SK-N-SH treated with all-trans-retinoic acid at 6 μM for 48 hours (cell line): ENCODE data around the gene TRIB2.

ENCODE experiments used
- ATAC-seq: fragments of 200-7000 bp; cut with Tn5 transposase; 3 replicates; pipeline ENCODE4 v1.9.1; 2020; ENCODE audit warnings: mild to moderate bottlenecking, moderate library complexity
- ARNTL ChIP-seq: fragments of 450-650 bp; formaldehyde crosslinking; IDR thresholded peaks from 2 replicates; pipeline ENCODE4 v1.5.0; 2020; ENCODE audit warnings: low read depth, mild to moderate bottlenecking, moderate library complexity, borderline replicate concordance
- BACH2 ChIP-seq: fragments of 250-450 bp; sonication (Bioruptor Pico); IDR thresholded peaks from 2 replicates; pipeline ENCODE4 v1.9.0; 2021; ENCODE audit warnings: mild to moderate bottlenecking, borderline replicate concordance
- CSDC2 ChIP-seq: fragments of 250-450 bp; sonication (Bioruptor Pico); IDR thresholded peaks from 2 replicates; pipeline ENCODE4 v1.5.0; 2020; ENCODE audit warnings: mild to moderate bottlenecking, moderate library complexity
- ESRRG ChIP-seq: fragments of 250-450 bp; sonication (Bioruptor Pico); IDR thresholded peaks from 2 replicates; pipeline ENCODE4 v1.6.1; 2021; ENCODE audit warnings: mild to moderate bottlenecking
- GLIS3 ChIP-seq: fragments of 250-450 bp; sonication (Bioruptor Pico); IDR thresholded peaks from 2 replicates; pipeline ENCODE4 v1.5.0; 2020; ENCODE audit warnings: mild to moderate bottlenecking, moderate library complexity
- ISL1 ChIP-seq: fragments of 250-450 bp; sonication (Bioruptor Pico); IDR thresholded peaks from 2 replicates; pipeline ENCODE4 v2.1.2; 2022; ENCODE audit warnings: mild to moderate bottlenecking, moderate library complexity
- OSR1 ChIP-seq: fragments of 250-450 bp; sonication (Bioruptor Pico); IDR thresholded peaks from 2 replicates; pipeline ENCODE4 v1.8.0; 2022; ENCODE audit warnings: moderate library complexity, mild to moderate bottlenecking, inconsistent platforms
- PPARA ChIP-seq: fragments of 250-450 bp; sonication (Bioruptor Pico); IDR thresholded peaks from 2 replicates; pipeline ENCODE4 v1.5.0; 2020; ENCODE audit warnings: mild to moderate bottlenecking, borderline replicate concordance
- RARB ChIP-seq: fragments of 250-450 bp; sonication (Bioruptor Pico); IDR thresholded peaks from 2 replicates; pipeline ENCODE4 v1.8.0; 2021; ENCODE audit warnings: mild to moderate bottlenecking, moderate library complexity
- SNAI2 ChIP-seq: fragments of 250-450 bp; sonication (Bioruptor Pico); IDR thresholded peaks from 2 replicates; pipeline ENCODE4 v1.5.0; 2020; ENCODE audit warnings: mild to moderate bottlenecking, moderate library complexity
- TCF4 ChIP-seq: fragments of 250-450 bp; sonication (Bioruptor Pico); IDR thresholded peaks from 2 replicates; pipeline ENCODE4 v1.8.0; 2021; ENCODE audit warnings: mild to moderate bottlenecking, moderate library complexity, borderline replicate concordance
- TOX ChIP-seq: fragments of 250-450 bp; sonication (Bioruptor Pico); IDR thresholded peaks from 2 replicates; pipeline ENCODE4 v1.8.0; 2021; ENCODE audit warnings: mild to moderate bottlenecking, moderate library complexity, borderline replicate concordance
- ZC3H10 ChIP-seq: fragments of 250-450 bp; sonication (Bioruptor Pico); IDR thresholded peaks from 2 replicates; pipeline ENCODE4 v1.5.1; 2021; ENCODE audit warnings: mild to moderate bottlenecking, moderate library complexity
- ZFP3 ChIP-seq: fragments of 250-450 bp; sonication (Bioruptor Pico); IDR thresholded peaks from 2 replicates; pipeline ENCODE4 v1.5.0; 2020; ENCODE audit warnings: mild to moderate bottlenecking, moderate library complexity
- ZFP30 ChIP-seq: fragments of 450-650 bp; formaldehyde crosslinking; IDR thresholded peaks from 2 replicates; pipeline ENCODE4 v1.5.0; 2022; ENCODE audit warnings: mild to moderate bottlenecking, moderate library complexity
- ZNF70 ChIP-seq: fragments of 450-650 bp; formaldehyde crosslinking; IDR thresholded peaks from 2 replicates; pipeline ENCODE4 v1.5.0; 2020; ENCODE audit warnings: mild to moderate bottlenecking, moderate library complexity
- ZNF8 ChIP-seq: fragments of 450-650 bp; formaldehyde crosslinking; IDR thresholded peaks from 2 replicates; pipeline ENCODE4 v1.5.0; 2020; ENCODE audit warnings: mild to moderate bottlenecking, moderate library complexity
- TF ChIP-seq, protein P1 (sequence below): fragments of 250-450 bp; sonication (Bioruptor Pico); IDR thresholded peaks from 2 replicates; pipeline ENCODE4 v1.8.0; 2021; ENCODE audit warnings: low read depth, mild to moderate bottlenecking, moderate library complexity, borderline replicate concordance
- TF ChIP-seq, protein P2 (sequence below): fragments of 250-450 bp; sonication (Bioruptor Pico); IDR thresholded peaks from 2 replicates; pipeline ENCODE4 v1.5.1; 2020; ENCODE audit warnings: low read depth, mild to moderate bottlenecking, moderate library complexity
- TF ChIP-seq, protein P3 (sequence below): fragments of 250-450 bp; sonication (Bioruptor Pico); IDR thresholded peaks from 2 replicates; pipeline ENCODE4 v1.5.0; 2020; ENCODE audit warnings: mild to moderate bottlenecking, moderate library complexity
- TF ChIP-seq, protein P4 (sequence below): fragments of 250-450 bp; sonication (Bioruptor Pico); IDR thresholded peaks from 2 replicates; pipeline ENCODE4 v1.8.0; 2020; ENCODE audit warnings: mild to moderate bottlenecking, moderate library complexity, borderline replicate concordance

TRIB2 gene

DNA sequence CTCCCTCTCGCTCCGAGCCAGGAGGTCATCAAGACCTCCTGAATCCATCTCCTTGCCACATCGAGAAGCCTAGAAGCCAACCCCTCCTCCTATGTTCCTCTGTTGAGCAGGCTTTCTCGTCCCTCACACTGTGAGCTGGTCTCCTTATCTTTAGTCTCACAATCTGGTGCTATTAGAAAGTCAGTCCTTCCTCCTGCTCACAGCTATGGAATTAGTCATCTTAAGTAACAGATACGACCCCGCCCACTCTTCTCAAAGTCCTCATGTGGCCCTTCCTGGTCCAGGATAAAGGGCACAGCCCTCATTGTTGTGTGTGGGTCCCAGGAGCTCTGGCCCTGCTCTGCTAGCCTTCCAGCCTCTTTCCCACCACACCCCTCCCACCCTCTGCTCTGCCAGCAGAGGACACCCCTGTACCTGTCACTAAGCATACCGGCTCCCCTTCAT, 41.4 kb upstream of the TRIB2 start:
- TF ChIP-seq, protein P1, sequence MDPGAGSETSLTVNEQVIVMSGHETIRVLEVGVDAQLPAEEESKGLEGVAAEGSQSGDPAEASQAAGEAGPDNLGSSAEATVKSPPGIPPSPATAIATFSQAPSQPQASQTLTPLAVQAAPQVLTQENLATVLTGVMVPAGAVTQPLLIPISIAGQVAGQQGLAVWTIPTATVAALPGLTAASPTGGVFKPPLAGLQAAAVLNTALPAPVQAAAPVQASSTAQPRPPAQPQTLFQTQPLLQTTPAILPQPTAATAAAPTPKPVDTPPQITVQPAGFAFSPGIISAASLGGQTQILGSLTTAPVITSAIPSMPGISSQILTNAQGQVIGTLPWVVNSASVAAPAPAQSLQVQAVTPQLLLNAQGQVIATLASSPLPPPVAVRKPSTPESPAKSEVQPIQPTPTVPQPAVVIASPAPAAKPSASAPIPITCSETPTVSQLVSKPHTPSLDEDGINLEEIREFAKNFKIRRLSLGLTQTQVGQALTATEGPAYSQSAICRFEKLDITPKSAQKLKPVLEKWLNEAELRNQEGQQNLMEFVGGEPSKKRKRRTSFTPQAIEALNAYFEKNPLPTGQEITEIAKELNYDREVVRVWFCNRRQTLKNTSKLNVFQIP (CRISPR knock-in tag): no peak
- TF ChIP-seq SNAI2 (CRISPR knock-in tag): no peak
- no peak for TF ChIP-seq PPARA (CRISPR knock-in tag)
- TF ChIP-seq ISL1 (CRISPR knock-in tag): no peak
- no peak for TF ChIP-seq BACH2 (CRISPR knock-in tag)
- TF ChIP-seq ZFP3 (CRISPR knock-in tag): no peak
- TF ChIP-seq CSDC2 (CRISPR knock-in tag): no peak
- no peak for TF ChIP-seq ESRRG (CRISPR knock-in tag)
- TF ChIP-seq, protein P2, sequence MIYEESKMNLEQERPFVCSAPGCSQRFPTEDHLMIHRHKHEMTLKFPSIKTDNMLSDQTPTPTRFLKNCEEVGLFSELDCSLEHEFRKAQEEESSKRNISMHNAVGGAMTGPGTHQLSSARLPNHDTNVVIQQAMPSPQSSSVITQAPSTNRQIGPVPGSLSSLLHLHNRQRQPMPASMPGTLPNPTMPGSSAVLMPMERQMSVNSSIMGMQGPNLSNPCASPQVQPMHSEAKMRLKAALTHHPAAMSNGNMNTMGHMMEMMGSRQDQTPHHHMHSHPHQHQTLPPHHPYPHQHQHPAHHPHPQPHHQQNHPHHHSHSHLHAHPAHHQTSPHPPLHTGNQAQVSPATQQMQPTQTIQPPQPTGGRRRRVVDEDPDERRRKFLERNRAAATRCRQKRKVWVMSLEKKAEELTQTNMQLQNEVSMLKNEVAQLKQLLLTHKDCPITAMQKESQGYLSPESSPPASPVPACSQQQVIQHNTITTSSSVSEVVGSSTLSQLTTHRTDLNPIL: no peak
- ATAC-seq: no peak

DNA sequence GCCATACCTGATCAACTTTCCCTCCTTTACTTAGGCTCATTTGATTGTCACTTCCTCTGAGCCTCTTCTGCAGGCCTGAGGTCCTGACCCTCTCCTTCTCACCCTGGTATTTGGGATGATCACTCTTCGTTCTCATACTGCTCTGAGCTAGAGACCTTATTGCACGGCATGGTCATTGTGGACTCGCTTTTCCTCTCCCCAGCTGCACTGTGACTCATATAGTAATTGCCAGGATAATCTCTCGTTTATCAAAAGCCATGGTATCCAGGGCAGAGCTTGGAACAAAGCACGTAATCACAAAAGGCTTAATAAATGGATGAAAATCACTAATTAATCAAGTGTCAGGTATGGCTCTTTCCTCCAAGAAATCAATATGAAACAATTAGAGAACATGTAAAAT, 40.9 kb upstream of the TRIB2 start:
- TF ChIP-seq ZNF8 (CRISPR knock-in tag): no peak
- TF ChIP-seq, protein P3, sequence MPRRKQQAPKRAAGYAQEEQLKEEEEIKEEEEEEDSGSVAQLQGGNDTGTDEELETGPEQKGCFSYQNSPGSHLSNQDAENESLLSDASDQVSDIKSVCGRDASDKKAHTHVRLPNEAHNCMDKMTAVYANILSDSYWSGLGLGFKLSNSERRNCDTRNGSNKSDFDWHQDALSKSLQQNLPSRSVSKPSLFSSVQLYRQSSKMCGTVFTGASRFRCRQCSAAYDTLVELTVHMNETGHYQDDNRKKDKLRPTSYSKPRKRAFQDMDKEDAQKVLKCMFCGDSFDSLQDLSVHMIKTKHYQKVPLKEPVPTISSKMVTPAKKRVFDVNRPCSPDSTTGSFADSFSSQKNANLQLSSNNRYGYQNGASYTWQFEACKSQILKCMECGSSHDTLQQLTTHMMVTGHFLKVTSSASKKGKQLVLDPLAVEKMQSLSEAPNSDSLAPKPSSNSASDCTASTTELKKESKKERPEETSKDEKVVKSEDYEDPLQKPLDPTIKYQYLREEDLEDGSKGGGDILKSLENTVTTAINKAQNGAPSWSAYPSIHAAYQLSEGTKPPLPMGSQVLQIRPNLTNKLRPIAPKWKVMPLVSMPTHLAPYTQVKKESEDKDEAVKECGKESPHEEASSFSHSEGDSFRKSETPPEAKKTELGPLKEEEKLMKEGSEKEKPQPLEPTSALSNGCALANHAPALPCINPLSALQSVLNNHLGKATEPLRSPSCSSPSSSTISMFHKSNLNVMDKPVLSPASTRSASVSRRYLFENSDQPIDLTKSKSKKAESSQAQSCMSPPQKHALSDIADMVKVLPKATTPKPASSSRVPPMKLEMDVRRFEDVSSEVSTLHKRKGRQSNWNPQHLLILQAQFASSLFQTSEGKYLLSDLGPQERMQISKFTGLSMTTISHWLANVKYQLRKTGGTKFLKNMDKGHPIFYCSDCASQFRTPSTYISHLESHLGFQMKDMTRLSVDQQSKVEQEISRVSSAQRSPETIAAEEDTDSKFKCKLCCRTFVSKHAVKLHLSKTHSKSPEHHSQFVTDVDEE: no peak
- TF ChIP-seq, protein P1 (CRISPR knock-in tag): no peak
- TF ChIP-seq GLIS3: no peak
- TF ChIP-seq RARB (CRISPR knock-in tag): no peak
- no peak for TF ChIP-seq TOX (CRISPR knock-in tag)
- TF ChIP-seq OSR1: no peak
- TF ChIP-seq ZNF70 (CRISPR knock-in tag): no peak
- ATAC-seq: no peak

DNA sequence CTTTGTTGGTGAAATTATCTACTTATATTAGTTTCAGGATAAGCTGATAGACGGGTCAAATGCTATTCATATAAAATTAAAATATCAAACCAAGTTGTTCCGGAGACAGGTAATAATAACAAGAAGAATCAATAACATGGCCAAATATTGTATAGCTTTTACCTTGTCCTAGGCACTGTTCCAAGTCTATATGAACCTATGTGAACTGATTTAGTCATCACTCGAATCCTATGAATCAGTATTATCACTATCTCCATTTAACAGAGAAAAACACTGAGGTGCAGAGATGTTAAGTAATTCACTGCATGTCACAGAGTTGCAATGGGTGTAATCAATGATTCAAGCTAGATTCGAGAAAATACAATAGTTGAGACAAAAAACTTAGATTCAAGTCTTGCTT, 40.0 kb upstream of the TRIB2 start:
- no peak for TF ChIP-seq TOX (CRISPR knock-in tag)
- no peak for TF ChIP-seq ZFP30 (CRISPR knock-in tag)
- no peak for TF ChIP-seq ISL1 (CRISPR knock-in tag)
- TF ChIP-seq OSR1: no peak
- TF ChIP-seq BACH2 (CRISPR knock-in tag): no peak
- TF ChIP-seq ARNTL (CRISPR knock-in tag): no peak
- no peak for TF ChIP-seq RARB (CRISPR knock-in tag)
- no peak for TF ChIP-seq CSDC2 (CRISPR knock-in tag)
- TF ChIP-seq TCF4 (CRISPR knock-in tag): no peak
- ATAC-seq: no peak

DNA sequence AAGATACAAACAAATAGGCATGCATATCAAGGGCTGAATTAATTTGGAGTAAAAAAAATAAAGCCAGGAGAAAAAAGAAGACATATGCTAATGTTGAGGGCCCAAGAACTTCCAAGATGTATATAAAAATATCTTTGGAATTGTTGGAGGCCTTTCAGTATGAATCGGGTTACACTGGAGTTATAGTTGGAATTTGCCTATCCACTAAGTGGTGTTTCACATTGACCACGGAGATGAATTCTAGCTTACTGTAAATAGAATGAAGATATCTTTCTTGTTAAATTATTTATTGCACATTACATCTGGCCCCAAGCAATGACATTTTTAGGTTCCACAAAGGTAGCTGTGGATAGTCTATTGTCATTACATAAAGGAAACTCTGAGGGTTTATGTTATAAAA, 38.5 kb upstream of the TRIB2 start:
- ATAC-seq: peak; percentile 47; the same call in 2 of the 3 replicates
- TF ChIP-seq ESRRG (CRISPR knock-in tag) (no peak), TCF4 (CRISPR knock-in tag) (no peak), CSDC2 (CRISPR knock-in tag) (no peak), OSR1 (no peak), ZNF70 (CRISPR knock-in tag) (no peak), SNAI2 (CRISPR knock-in tag) (no peak), GLIS3 (no peak), PPARA (CRISPR knock-in tag) (no peak), BACH2 (CRISPR knock-in tag) (no peak), ZC3H10 (no peak)
- TF ChIP-seq, protein P3: no peak
- TF ChIP-seq, protein P4, sequence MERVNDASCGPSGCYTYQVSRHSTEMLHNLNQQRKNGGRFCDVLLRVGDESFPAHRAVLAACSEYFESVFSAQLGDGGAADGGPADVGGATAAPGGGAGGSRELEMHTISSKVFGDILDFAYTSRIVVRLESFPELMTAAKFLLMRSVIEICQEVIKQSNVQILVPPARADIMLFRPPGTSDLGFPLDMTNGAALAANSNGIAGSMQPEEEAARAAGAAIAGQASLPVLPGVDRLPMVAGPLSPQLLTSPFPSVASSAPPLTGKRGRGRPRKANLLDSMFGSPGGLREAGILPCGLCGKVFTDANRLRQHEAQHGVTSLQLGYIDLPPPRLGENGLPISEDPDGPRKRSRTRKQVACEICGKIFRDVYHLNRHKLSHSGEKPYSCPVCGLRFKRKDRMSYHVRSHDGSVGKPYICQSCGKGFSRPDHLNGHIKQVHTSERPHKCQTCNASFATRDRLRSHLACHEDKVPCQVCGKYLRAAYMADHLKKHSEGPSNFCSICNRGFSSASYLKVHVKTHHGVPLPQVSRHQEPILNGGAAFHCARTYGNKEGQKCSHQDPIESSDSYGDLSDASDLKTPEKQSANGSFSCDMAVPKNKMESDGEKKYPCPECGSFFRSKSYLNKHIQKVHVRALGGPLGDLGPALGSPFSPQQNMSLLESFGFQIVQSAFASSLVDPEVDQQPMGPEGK (CRISPR knock-in tag): no peak
